OCI-LY3 (cell line): Measurements from ENCODE around the gene MAP3K6.

Experiments used
- CTCF ChIP-seq: fragments of 200-600, 300-600 bp; sonication (generic); IDR thresholded peaks from 2 replicates; pipeline ENCODE4 v1.5.1; 2014; ENCODE audit warnings: antibody characterized with exemption, low read length, low read depth
- EZH2phosphoT487 ChIP-seq: fragments of 200-600 bp; shearing (Covaris generic); IDR thresholded peaks from 2 replicates; pipeline ENCODE4 v1.6.1; 2018; ENCODE audit warnings: antibody characterized with exemption, mixed run types, low read depth

DNA sequence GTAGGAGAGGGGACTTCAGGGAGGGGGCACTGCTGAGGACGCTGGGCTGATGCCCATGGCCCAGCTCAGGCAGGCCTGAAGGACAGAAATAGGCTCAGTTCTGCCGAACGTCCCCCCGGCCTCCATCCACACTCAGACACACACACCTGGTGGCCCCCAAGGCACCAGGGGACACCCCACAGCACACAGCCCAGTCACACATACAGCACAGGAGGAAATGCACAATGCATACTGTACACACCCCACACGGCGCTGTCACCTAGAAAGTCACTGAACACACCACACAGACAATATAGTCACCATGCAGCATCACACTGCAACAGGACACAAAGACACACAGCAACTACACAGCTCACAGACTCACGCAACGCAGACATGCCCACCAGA, 24.4 kb downstream of the MAP3K6 start:
- TF ChIP-seq CTCF: no peak
- TF ChIP-seq EZH2phosphoT487: no peak
